Skeletal muscle tissue (tissue), 4 donors: ENCODE data around the gene RSPH1. TPM values are rescaled to one million over a fixed set of nuclear protein-coding genes. Genes with fewer than 3 reads are reported as not detected.

Experiments
- H3K27ac ChIP-seq: one replicate; pipeline ENCODE4 v1.7.0; 2013; ENCODE audit warnings: mild to moderate bottlenecking, low read depth, low read length, inconsistent platforms
- H3K27me3 ChIP-seq, 3 donors: one replicate each; pipeline ENCODE4 v1.7.0; 2013; ENCODE audit warnings: low read length in 3 of 3; ENCODE audit not compliant: control insufficient read depth in 3 of 3, insufficient read depth in 3 of 3
- H3K36me3 ChIP-seq, 3 donors: one replicate each; pipeline ENCODE4 v1.7.0; 2013; ENCODE audit warnings: low read length in 3 of 3; ENCODE audit not compliant: control insufficient read depth in 3 of 3, insufficient read depth in 3 of 3
- H3K4me1 ChIP-seq, 3 donors: one replicate each; pipeline ENCODE4 v1.7.0; 2013; ENCODE audit warnings: low read length in 3 of 3, mild to moderate bottlenecking in 3 of 3; ENCODE audit not compliant: control insufficient read depth in 3 of 3, insufficient read depth in 3 of 3
- H3K4me3 ChIP-seq, 3 donors: one replicate each; pipeline ENCODE4 v1.7.0; 2013; ENCODE audit warnings: low read length in 3 of 3
- H3K9ac ChIP-seq, 3 donors: one replicate each; pipeline ENCODE4 v1.7.0; 2013; ENCODE audit warnings: low read length in 3 of 3, mild to moderate bottlenecking in 3 of 3, moderate library complexity in 2 of 3, low read depth in 1 of 3
- H3K9me3 ChIP-seq, 3 donors: one replicate each; pipeline ENCODE4 v1.7.0; 2013; ENCODE audit warnings: low read length in 3 of 3; ENCODE audit not compliant: control insufficient read depth in 3 of 3
- total RNA-seq: library from RNA; depleted of rRNA; stranded (reverse); fragments of >200 nt; gene quantifications from one replicate; pipeline ENCODE4 v1.2.3, GENCODE V29; 2014
- donor health status: Osteomylitis.

RSPH1 gene
- total RNA-seq, 1 donor from 2014 or later = not detected

DNA sequence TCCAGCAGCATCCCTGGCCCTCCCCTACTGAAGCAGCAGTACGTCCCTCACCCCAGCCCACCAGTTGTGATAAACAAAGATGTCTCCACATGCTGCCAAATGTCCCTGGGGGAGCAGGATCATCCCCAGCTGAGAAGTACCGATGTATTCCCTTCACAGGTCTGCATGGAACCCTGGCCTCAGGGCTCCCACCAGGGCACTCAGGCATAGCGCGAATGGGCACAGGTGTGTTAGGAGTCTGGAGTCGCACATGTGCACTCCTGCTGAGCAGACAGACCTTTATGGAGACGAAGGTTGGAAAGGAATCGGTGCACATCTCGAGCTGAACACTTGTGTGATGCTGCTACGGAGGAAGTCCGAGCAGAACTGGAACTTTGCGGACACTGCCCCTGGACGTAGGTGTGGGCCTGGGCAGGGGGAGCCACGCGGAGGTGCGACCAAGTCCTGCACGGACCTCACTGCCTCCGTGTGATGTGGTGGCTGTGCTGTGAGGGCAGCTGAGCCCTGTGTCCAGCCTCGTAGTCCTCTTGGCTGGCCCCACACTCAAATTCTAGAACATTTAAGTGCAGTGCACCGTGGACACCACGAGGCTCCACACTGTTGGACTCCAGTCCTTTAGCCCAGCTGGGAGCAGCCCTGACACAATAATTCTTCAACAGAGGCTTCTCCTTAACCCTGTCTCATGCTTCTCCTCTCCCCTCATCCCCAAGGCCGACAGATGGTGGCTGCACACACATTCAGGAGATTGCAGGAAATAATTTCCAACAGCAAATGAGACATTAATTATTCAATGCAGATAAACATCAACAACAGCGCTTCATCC is 43.4 kb downstream of the RSPH1 start:
- no peak overlapping the region for H3K27ac ChIP-seq
- no peak overlapping the region for H3K4me3 ChIP-seq
- no peaks in the 10 kb centered on the region for H3K9me3 ChIP-seq
- H3K27me3 ChIP-seq = peaks cover 5 to 27% (median 13%) of the 10 kb centered on the region in 3 donors
- no peaks in the 10 kb centered on the region for H3K36me3 ChIP-seq
- peaks cover 0 to 3% (median 0%) of the 10 kb centered on the region in 3 donors for H3K4me1 ChIP-seq
- H3K9ac ChIP-seq = no peak overlapping the region

GRCh38 chr21:42451941-42452340 is 44.1 kb downstream of the RSPH1 start:
- H3K9me3 ChIP-seq = no peaks in the 10 kb centered on the region
- H3K27ac ChIP-seq = no peak overlapping the region
- peaks cover 5 to 27% (median 17%) of the 10 kb centered on the region in 3 donors for H3K27me3 ChIP-seq
- no peaks in the 10 kb centered on the region for H3K36me3 ChIP-seq
- H3K4me3 ChIP-seq = no peak overlapping the region
- peaks cover 0 to 3% (median 0%) of the 10 kb centered on the region in 3 donors for H3K4me1 ChIP-seq
- H3K9ac ChIP-seq = no peak overlapping the region

- no peak overlapping the region for H3K9ac ChIP-seq
- H3K4me3 ChIP-seq = no peak overlapping the region
- no peaks in the 10 kb centered on the region for H3K9me3 ChIP-seq
- no peaks in the 10 kb centered on the region for H3K36me3 ChIP-seq
- H3K4me1 ChIP-seq = peaks cover 0 to 3% (median 0%) of the 10 kb centered on the region in 3 donors
- peaks cover 11 to 32% (median 29%) of the 10 kb centered on the region in 3 donors for H3K27me3 ChIP-seq
- H3K27ac ChIP-seq = no peak overlapping the region
These were observed 47.3 kb downstream of the RSPH1 start for GRCh38 chr21:42448686-42449085.

GRCh38 chr21:42447732-42448131 is 48.3 kb downstream of the RSPH1 start:
- no peaks in the 10 kb centered on the region for H3K4me1 ChIP-seq
- no peaks in the 10 kb centered on the region for H3K9me3 ChIP-seq
- H3K9ac ChIP-seq = no peak overlapping the region
- no peaks in the 10 kb centered on the region for H3K36me3 ChIP-seq
- no peak overlapping the region for H3K27ac ChIP-seq
- H3K4me3 ChIP-seq = no peak overlapping the region
- H3K27me3 ChIP-seq = peaks cover 7 to 24% (median 19%) of the 10 kb centered on the region in 3 donors

GRCh38 chr21:42447182-42447581 is 48.8 kb downstream of the RSPH1 start:
- no peak overlapping the region for H3K27ac ChIP-seq
- H3K9ac ChIP-seq = no peak overlapping the region
- no peaks in the 10 kb centered on the region for H3K9me3 ChIP-seq
- H3K4me1 ChIP-seq = no peaks in the 10 kb centered on the region
- peaks cover 7 to 24% (median 16%) of the 10 kb centered on the region in 3 donors for H3K27me3 ChIP-seq
- H3K4me3 ChIP-seq = no peak overlapping the region
- H3K36me3 ChIP-seq = no peaks in the 10 kb centered on the region

DNA sequence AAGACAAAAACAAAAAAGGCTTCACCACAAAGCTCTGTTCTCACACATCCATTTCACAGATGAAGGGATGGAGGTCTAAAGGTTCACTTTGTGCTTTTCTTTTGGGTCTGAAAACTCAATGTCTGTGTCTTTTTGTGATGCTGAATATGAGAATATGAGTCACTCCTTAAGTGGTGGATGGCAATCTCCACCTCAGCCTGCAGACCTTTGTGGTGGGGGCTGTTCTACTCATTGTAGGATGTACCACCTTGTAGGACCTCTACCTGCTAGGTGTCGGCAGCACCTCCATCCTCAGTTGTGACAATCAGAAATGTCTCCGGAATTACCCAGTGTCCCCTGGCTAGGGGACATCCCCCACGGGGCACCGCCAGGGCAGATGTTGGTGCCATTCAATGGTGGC is 49.5 kb downstream of the RSPH1 start:
- Histone ChIP-seq H3K4me3 (no peak overlapping the region), H3K27ac (no peak overlapping the region), H3K4me1 (no peaks in the 10 kb centered on the region), H3K36me3 (no peaks in the 10 kb centered on the region), H3K9ac (no peak overlapping the region), H3K27me3 (peaks cover 7 to 24% (median 16%) of the 10 kb centered on the region in 3 donors), H3K9me3 (no peaks in the 10 kb centered on the region)

- Histone ChIP-seq H3K4me1 (no peaks in the 10 kb centered on the region), H3K27ac (no peak overlapping the region), H3K9me3 (no peaks in the 10 kb centered on the region), H3K4me3 (no peak overlapping the region), H3K27me3 (peaks cover 7 to 24% (median 18%) of the 10 kb centered on the region in 3 donors), H3K9ac (no peak overlapping the region), H3K36me3 (no peaks in the 10 kb centered on the region)
These were observed 50.7 kb downstream of the RSPH1 start for GRCh38 chr21:42445311-42445710.

- no peaks in the 10 kb centered on the region for H3K36me3 ChIP-seq
- H3K4me1 ChIP-seq = no peaks in the 10 kb centered on the region
- peaks cover 7 to 24% (median 18%) of the 10 kb centered on the region in 3 donors for H3K27me3 ChIP-seq
- H3K9me3 ChIP-seq = no peaks in the 10 kb centered on the region
- no peak overlapping the region for H3K27ac ChIP-seq
- no peak overlapping the region for H3K9ac ChIP-seq
- no peak overlapping the region for H3K4me3 ChIP-seq
These were observed 51.3 kb downstream of the RSPH1 start for GRCh38 chr21:42444745-42445059.

- H3K27me3 ChIP-seq = peaks cover 7 to 24% (median 18%) of the 10 kb centered on the region in 3 donors
- H3K36me3 ChIP-seq = no peaks in the 10 kb centered on the region
- H3K4me3 ChIP-seq = no peak overlapping the region
- H3K9ac ChIP-seq = no peak overlapping the region
- H3K27ac ChIP-seq = no peak overlapping the region
- H3K4me1 ChIP-seq = no peaks in the 10 kb centered on the region
- H3K9me3 ChIP-seq = no peaks in the 10 kb centered on the region
These were observed 51.9 kb downstream of the RSPH1 start for GRCh38 chr21:42443876-42444744.
